ENCODE data around the gene VIPR2.

DNA sequence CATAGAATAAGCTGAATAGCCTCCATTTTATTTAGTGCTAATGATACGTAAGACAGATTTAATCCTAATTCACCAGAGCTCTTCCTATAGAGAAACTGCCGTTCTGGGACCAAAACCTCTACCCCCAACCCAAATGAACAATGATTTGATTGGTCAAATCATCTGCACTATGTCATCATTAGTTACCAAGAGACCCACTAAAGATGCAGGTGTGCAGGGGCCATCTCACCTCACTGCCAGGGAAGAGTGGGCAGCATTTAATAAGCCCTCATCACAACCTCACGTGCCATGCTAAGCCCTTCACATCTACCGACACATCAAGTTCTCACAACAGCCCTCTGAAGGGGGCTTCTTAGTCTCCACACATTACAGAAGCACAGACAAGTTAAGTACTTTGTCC lies 87.0 kb downstream of the VIPR2 start:
- TF ChIP-seq, protein P1, sequence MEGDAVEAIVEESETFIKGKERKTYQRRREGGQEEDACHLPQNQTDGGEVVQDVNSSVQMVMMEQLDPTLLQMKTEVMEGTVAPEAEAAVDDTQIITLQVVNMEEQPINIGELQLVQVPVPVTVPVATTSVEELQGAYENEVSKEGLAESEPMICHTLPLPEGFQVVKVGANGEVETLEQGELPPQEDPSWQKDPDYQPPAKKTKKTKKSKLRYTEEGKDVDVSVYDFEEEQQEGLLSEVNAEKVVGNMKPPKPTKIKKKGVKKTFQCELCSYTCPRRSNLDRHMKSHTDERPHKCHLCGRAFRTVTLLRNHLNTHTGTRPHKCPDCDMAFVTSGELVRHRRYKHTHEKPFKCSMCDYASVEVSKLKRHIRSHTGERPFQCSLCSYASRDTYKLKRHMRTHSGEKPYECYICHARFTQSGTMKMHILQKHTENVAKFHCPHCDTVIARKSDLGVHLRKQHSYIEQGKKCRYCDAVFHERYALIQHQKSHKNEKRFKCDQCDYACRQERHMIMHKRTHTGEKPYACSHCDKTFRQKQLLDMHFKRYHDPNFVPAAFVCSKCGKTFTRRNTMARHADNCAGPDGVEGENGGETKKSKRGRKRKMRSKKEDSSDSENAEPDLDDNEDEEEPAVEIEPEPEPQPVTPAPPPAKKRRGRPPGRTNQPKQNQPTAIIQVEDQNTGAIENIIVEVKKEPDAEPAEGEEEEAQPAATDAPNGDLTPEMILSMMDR (conservative IDR thresholded peaks at IDR 0.05): no peak
- no peak for TF ChIP-seq ZFX (IDR thresholded peaks at IDR 0.05)
